Subcutaneous adipose tissue (tissue), 4 donors: Measurements from ENCODE around the gene CASK. TPM values are rescaled to one million over a fixed set of nuclear protein-coding genes. Genes with fewer than 3 reads are reported as not detected.

Experiments
- total RNA-seq, 4 donors: library from RNA; depleted of rRNA; stranded (reverse); fragments of >200 nt; gene quantifications; one replicate each; pipeline ENCODE4 v1.1.0, GENCODE V29; 2016
- TF ChIP-seq, protein P1 (sequence below): fragments of 450-650 bp; IDR thresholded peaks from one replicate; pipeline ENCODE4 v1.5.1; 2016; ENCODE audit warnings: low read depth, mild to moderate bottlenecking, control low read depth, antibody characterized with exemption, moderate library complexity

CASK gene
- total RNA-seq, 4 donors from 2014 or later = 27.4 to 48.1 (median 32.5) TPM

- TF ChIP-seq, protein P1, sequence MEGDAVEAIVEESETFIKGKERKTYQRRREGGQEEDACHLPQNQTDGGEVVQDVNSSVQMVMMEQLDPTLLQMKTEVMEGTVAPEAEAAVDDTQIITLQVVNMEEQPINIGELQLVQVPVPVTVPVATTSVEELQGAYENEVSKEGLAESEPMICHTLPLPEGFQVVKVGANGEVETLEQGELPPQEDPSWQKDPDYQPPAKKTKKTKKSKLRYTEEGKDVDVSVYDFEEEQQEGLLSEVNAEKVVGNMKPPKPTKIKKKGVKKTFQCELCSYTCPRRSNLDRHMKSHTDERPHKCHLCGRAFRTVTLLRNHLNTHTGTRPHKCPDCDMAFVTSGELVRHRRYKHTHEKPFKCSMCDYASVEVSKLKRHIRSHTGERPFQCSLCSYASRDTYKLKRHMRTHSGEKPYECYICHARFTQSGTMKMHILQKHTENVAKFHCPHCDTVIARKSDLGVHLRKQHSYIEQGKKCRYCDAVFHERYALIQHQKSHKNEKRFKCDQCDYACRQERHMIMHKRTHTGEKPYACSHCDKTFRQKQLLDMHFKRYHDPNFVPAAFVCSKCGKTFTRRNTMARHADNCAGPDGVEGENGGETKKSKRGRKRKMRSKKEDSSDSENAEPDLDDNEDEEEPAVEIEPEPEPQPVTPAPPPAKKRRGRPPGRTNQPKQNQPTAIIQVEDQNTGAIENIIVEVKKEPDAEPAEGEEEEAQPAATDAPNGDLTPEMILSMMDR = no peak
Measured at GRCh38 chrX:41553688-41554087, 369.7 kb downstream of the CASK start.

GRCh38 chrX:41548411-41548810 is 374.9 kb downstream of the CASK start:
- TF ChIP-seq, protein P1 = no peak

DNA sequence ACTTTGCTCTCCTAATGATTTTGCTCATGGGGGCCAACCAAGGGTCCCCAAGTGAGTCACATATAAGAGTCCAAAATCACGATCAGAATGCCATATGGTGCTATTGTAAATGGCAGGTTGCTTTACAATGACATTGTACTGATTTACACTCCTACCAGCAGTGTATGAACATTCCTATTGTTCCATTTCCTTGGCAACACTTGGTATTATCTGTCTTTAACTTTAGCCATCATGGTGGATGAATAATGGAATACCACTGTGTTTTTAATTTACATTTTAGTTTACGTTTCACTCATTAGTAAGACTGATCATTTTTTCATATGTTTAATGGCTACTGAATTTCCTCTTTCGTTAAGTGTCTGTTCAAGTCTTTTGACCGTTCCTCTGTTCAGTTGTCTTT is 379.7 kb downstream of the CASK start:
- TF ChIP-seq, protein P1 = no peak

- TF ChIP-seq, protein P1 = no peak
Measured at GRCh38 chrX:41543025-41543424, 380.3 kb downstream of the CASK start.

- TF ChIP-seq, protein P1 = no peak
Measured at GRCh38 chrX:41542536-41542935, 380.8 kb downstream of the CASK start.

DNA sequence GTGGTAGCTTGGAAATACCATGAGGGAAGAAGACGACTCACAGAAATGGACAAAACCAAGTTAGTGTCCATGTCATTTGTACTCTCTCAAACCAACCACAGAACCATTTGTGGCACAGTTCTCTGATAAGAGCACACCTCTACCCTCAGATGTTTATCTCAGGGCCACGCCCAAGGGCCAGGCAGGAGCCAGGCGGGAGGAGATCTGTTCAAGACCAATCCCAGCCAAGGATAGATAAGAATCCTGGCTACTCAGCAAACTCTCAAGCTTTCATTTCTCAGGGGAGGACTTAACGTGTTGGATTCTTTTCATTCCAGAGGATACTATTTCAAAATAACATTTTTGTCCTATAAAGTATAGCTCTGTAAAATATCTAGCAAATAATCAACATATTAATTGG is 381.2 kb downstream of the CASK start:
- TF ChIP-seq, protein P1 = no peak

GRCh38 chrX:41541386-41541785 is 382.0 kb downstream of the CASK start:
- TF ChIP-seq, protein P1 = no peak
